Omental fat pad (tissue), 4 donors: ENCODE data around the gene CD99. TPM values are rescaled to one million over a fixed set of nuclear protein-coding genes. Genes with fewer than 3 reads are reported as not detected.
"Not testable (repeated sequence)": the region's sequence is repeated elsewhere in the genome, so short reads cannot be mapped to it uniquely, and the experiment has no call there.

Experiments
- ATAC-seq: fragments of 150-250 bp; one replicate; pipeline ENCODE4 v1.9.1; 2016; ENCODE audit warnings: mild to moderate bottlenecking, moderate library complexity; ENCODE audit not compliant: low FRiP score
- DNase-seq: peaks from one replicate; pipeline ENCODE4 v3.0.0-alpha.2; 2019; ENCODE audit warnings: low spot score
- total RNA-seq, 4 donors: library from RNA; depleted of rRNA; stranded (reverse); fragments of >200 nt; gene quantifications; one replicate each; pipeline ENCODE4 v1.1.0, GENCODE V29; 2016
- TF ChIP-seq, protein P1 (sequence below), 3 donors: fragments of 450-650 bp; IDR thresholded peaks; one replicate each; pipeline ENCODE4 v1.5.1; 2016 to 2017; ENCODE audit warnings: antibody characterized with exemption in 3 of 3, mild to moderate bottlenecking in 3 of 3, moderate library complexity in 2 of 3

CD99 gene
- total RNA-seq, 4 donors from 2014 or later: 206 to 412 (median 295) TPM

DNA sequence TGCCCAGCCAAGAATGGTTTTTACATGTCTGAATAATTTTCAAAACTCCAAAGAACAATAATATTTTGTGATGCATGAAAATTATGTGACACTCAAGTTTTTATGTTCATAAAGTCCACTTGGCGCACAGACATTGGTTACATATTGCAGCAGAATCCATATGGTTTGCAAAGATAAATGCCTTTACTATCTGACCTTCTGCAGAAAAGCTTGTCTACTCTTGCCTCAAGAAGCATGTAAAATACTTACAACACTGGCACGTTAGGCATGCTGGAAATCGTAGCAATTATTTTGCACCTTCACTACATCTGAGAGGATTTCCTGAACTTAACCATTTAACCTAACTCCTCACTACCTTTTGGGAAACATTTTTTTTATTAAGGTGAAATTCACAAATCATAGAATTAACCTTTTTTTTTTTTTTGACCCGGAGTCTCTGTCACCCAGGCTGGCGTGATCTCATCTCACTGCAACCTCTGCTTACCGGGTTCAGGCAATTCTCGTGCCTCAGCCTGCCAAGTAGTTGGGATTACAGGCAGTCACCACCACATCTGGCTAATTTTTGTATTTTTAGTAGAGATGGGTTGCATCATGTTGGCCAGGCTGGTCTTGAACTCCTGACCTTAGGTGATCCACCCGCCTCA, 57.2 kb downstream of the CD99 start:
- DNase-seq (no peak), ATAC-seq (no peak)
- TF ChIP-seq, protein P1, sequence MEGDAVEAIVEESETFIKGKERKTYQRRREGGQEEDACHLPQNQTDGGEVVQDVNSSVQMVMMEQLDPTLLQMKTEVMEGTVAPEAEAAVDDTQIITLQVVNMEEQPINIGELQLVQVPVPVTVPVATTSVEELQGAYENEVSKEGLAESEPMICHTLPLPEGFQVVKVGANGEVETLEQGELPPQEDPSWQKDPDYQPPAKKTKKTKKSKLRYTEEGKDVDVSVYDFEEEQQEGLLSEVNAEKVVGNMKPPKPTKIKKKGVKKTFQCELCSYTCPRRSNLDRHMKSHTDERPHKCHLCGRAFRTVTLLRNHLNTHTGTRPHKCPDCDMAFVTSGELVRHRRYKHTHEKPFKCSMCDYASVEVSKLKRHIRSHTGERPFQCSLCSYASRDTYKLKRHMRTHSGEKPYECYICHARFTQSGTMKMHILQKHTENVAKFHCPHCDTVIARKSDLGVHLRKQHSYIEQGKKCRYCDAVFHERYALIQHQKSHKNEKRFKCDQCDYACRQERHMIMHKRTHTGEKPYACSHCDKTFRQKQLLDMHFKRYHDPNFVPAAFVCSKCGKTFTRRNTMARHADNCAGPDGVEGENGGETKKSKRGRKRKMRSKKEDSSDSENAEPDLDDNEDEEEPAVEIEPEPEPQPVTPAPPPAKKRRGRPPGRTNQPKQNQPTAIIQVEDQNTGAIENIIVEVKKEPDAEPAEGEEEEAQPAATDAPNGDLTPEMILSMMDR (IDR thresholded peaks at IDR 0.05): no peak

- no peak for ATAC-seq
- TF ChIP-seq, protein P1 (IDR thresholded peaks at IDR 0.05): no peak
- no peak for DNase-seq
Measured at GRCh38 chrX:2748815-2749188, 57.7 kb downstream of the CD99 start.

DNA sequence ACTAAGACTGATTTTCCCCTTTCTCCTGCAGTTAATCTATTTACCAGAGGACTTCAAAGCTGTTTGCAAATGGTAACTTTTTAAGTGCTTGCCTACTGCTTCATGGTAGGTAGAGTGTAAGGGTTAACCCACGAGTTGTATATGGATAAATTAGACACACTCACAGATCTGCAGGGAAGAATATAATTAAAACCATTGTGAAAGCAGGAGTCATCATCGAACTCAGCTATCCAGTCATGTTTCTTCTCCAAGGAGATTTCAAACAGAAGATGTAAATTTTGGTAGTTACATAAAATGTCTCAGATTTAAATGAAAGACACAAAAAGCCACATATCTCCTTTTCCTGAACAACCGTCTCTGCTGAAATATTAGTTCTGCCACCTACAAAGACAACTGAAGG, 60.2 kb downstream of the CD99 start:
- no peak for ATAC-seq
- TF ChIP-seq, protein P1 (IDR thresholded peaks at IDR 0.05): no peak
- no peak for DNase-seq

GRCh38 chrX:2751874-2752300, 60.8 kb downstream of the CD99 start, which contains the start of gene XG:
Gene XG (plus strand): TSS chrX:2752040. CDS start chrX:2752275, 235 bp downstream.
- not testable (repeated sequence) for DNase-seq, ATAC-seq

- ATAC-seq, DNase-seq: not testable (repeated sequence)
Measured at GRCh38 chrX:2752441-2752840, 61.3 kb downstream of the CD99 start.

DNA sequence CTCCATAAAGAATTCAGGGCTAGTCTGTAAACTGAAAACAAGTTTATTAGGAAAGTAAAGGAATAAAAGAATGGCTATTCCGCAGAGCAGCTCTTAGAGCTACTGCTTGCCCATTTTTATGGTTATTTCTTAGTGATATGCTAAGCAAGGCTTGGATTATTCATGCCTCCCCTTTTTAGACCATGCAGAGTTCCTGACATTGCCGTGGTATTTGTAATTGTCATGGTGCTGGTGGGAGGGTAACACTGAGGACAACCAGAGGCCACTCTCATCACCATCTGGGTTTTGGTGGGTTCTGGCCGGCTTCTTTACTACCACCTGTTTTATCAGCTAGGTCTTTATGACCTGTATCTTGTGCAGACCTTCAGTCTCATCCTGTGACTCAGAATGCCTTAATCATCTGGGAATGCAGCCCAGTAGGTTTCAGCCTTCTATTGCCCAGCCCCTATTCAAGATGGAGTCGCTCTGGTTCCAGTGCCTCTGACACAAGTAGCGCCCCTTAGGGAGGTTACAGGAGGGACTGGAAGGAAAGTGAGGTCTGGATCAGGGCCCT, 64.1 kb downstream of the CD99 start:
- ATAC-seq, DNase-seq: not testable (repeated sequence)

DNA sequence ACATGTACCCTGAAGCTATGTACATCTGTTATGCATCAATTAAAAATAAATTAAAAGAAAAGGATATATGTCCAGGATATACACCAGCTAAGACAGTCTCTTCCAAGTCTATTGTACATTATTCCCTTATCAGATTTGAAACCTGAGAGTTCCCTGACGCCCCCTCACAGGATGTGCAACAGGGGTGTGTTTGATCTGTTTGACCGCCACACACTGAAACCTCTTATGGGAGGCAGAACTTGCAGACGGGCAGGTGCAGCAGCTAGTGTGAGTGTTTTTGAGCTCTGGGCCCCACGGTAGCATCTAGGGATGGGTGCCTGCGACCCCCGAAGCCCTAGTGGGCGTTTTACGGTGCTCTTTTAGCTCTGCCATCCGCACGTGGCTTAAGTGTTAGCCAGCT, 65.5 kb downstream of the CD99 start:
- no peak for ATAC-seq
- no peak for DNase-seq
- TF ChIP-seq, protein P1 (IDR thresholded peaks at IDR 0.05): no peak

GRCh38 chrX:2761246-2761645, 70.2 kb downstream of the CD99 start:
- DNase-seq: no peak
- no peak for ATAC-seq
- TF ChIP-seq, protein P1 (IDR thresholded peaks at IDR 0.05): no peak

- not testable (repeated sequence) for DNase-seq, ATAC-seq
Measured at GRCh38 chrX:2762671-2763070, 71.6 kb downstream of the CD99 start.

GRCh38 chrX:2764766-2765548, 73.9 kb downstream of the CD99 start:
- DNase-seq, ATAC-seq: not testable (repeated sequence)
